HCT116 (cell line): ENCODE results near the gene ADRA1B.

Source experiments
- CEBPB ChIP-seq: IDR thresholded peaks from 2 replicates; pipeline ENCODE4 v1.6.1; 2012; ENCODE audit warnings: low read depth
- CTCF ChIP-seq, 3 experiments: fragments of 200-600 bp in 1 of 3; sonication (generic) in 1 of 3; IDR thresholded peaks in 2 of 3; conservative IDR thresholded peaks in 1 of 3; 2 replicates each; pipeline ENCODE4 v1.5.1; 2012 to 2017; ENCODE audit warnings: low read depth in 2 of 3, low read length in 2 of 3, antibody characterized with exemption in 1 of 3, borderline replicate concordance in 1 of 3, control low read depth in 1 of 3, mild to moderate bottlenecking in 1 of 3, mixed read lengths in 1 of 3, mixed run types in 1 of 3, moderate library complexity in 1 of 3; ENCODE audit not compliant: insufficient read depth in 1 of 3
- EZH2 ChIP-seq: fragments of 200-600 bp; sonication (generic); IDR thresholded peaks from 2 replicates; pipeline ENCODE4 v1.6.1; 2017; ENCODE audit warnings: antibody characterized with exemption, mixed run types
- EZH2phosphoT487 ChIP-seq: fragments of 200-600 bp; IDR thresholded peaks from 2 replicates; pipeline ENCODE4 v1.6.1; 2018; ENCODE audit warnings: antibody characterized with exemption, borderline replicate concordance
- POLR2A ChIP-seq: IDR thresholded peaks from 2 replicates; pipeline ENCODE4 v1.7.0; 2011; ENCODE audit warnings: borderline replicate concordance; ENCODE audit not compliant: insufficient read depth, insufficient read length; ENCODE audit errors: extremely low read depth
- POLR2AphosphoS5 ChIP-seq: IDR thresholded peaks from 2 replicates; pipeline ENCODE4 v1.6.1; 2011; ENCODE audit warnings: mild to moderate bottlenecking, low read depth, low read length, moderate library complexity
- RAD21 ChIP-seq: IDR thresholded peaks from 2 replicates; pipeline ENCODE4 v1.6.1; 2012; ENCODE audit warnings: low read depth, mild to moderate bottlenecking
- REST ChIP-seq: IDR thresholded peaks from 2 replicates; pipeline ENCODE4 v1.6.1; 2012; ENCODE audit warnings: low read depth
- SRF ChIP-seq: IDR thresholded peaks from 2 replicates; pipeline ENCODE4 v1.6.1; 2012; ENCODE audit warnings: low read depth
- YY1 ChIP-seq: IDR thresholded peaks from 2 replicates; pipeline ENCODE4 v1.6.1; 2011; ENCODE audit warnings: low read length, low read depth, moderate library complexity, mild to moderate bottlenecking; ENCODE audit not compliant: insufficient replicate concordance; ENCODE audit errors: extremely low read depth

- TF ChIP-seq POLR2A (no peak), CTCF (IDR thresholded peaks at IDR 0.05 in 2 of 3, conservative IDR thresholded peaks at IDR 0.05 in 1 of 3; ENCODE audit: borderline replicate concordance in 1 of 3, insufficient read depth in 1 of 3, low read depth in 2 of 3, low read length in 2 of 3) (no peak), EZH2 (no peak), EZH2phosphoT487 (no peak), POLR2AphosphoS5 (no peak), REST (no peak), SRF (no peak), YY1 (no peak), RAD21 (no peak), CEBPB (no peak)
Observed at GRCh38 chr5:159943326-159943725, 27.0 kb downstream of the ADRA1B start.
